Measurements from ENCODE around the gene C2orf49. TPM values are rescaled to one million over a fixed set of nuclear protein-coding genes. Genes with fewer than 3 reads are reported as not detected.

Gene C2orf49
- total RNA-seq, 4 donors from 2014 or later = 17.1 to 24.0 (median 20.4) TPM

GRCh38 chr2:105377871-105378270 lies 40.5 kb downstream of the C2orf49 start:
- H3K4me1 ChIP-seq = peaks cover 0 to 76% (median 21%) of the 10 kb centered on the region in 4 donors
- no peak for DNase-seq (ENCODE audit: low spot score in 2 of 2)
- peak overlapping the region in 2 of 4 donors; percentile 35 to 86 for H3K27ac ChIP-seq
- H3K27me3 ChIP-seq = no peaks in the 10 kb centered on the region
- no peak for TF ChIP-seq EP300 (IDR thresholded peaks at IDR 0.05)
- no peak for TF ChIP-seq POLR2A (IDR thresholded peaks at IDR 0.05)
- no peak for TF ChIP-seq CTCF (IDR thresholded peaks at IDR 0.05)
- no peaks in the 10 kb centered on the region for H3K36me3 ChIP-seq
- no peak overlapping the region for H3K4me3 ChIP-seq
- WGBS, 2 donors = 84 to 85% methylated on average over 3 of the region's 3 CpGs
- no peaks in the 10 kb centered on the region for H3K9me3 ChIP-seq

DNA sequence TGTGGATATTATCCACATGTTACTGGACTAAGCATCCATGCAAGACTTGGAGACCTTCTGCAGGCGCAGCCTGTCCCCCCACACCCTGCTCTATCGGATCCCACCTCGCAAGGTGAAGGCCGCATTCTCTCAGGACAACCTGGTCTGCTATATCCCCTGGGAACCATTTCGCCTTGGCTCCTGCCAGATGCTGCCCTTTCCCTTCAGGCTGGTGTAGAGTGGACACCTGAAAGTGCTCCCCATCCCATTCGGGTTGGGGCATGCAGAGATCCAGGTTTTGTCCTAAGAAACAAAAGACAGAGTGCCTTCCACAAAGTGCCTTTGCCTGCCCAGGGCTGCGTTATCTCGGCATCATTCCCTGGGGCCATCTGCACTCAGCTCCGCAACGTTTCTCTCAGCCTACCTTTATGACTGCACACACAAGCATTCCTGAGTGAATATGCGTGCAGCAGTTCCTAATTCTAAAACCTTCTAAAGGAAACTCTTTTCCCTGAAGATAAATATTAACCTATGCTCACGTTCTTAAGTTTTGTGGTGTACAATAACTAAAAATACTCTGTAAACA lies 41.0 kb downstream of the C2orf49 start:
- 88 to 89% methylated on average over 12 of the region's 12 CpGs for WGBS, 2 donors
- TF ChIP-seq CTCF (IDR thresholded peaks at IDR 0.05) (no peak), POLR2A (IDR thresholded peaks at IDR 0.05) (no peak), EP300 (IDR thresholded peaks at IDR 0.05) (no peak)
- H3K4me3 ChIP-seq = no peak overlapping the region
- no peak overlapping the region for H3K27ac ChIP-seq
- peaks cover 0 to 76% (median 20%) of the 10 kb centered on the region in 4 donors for H3K4me1 ChIP-seq
- H3K27me3 ChIP-seq = no peaks in the 10 kb centered on the region
- no peaks in the 10 kb centered on the region for H3K9me3 ChIP-seq
- no peaks in the 10 kb centered on the region for H3K36me3 ChIP-seq
- no peak for DNase-seq (ENCODE audit: low spot score in 2 of 2)

DNA sequence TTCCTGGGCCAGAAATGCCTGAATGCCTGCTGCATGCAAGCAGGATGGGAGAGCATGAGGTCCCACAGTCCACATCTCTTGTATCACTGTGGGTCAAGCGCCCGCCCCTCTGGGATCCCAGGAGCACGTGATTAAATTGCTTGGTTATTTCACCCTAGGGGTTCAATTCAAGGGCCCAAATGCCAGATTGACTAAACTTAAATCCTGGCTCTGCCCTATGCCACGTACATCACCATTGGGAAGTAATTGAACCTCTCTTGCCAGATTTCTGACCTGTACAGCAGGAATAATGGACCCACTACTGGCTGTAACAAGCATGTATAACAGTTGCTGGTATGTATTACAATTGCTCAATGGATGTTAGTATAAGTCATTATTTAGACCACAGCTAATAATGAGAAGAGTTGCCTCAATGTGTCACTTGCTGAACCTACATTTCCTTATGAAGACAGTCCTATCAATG lies 41.6 kb downstream of the C2orf49 start:
- peaks cover 0 to 76% (median 14%) of the 10 kb centered on the region in 4 donors for H3K4me1 ChIP-seq
- TF ChIP-seq CTCF (IDR thresholded peaks at IDR 0.05) = no peak
- no peak for TF ChIP-seq POLR2A (IDR thresholded peaks at IDR 0.05)
- TF ChIP-seq EP300 (IDR thresholded peaks at IDR 0.05) = no peak
- DNase-seq (ENCODE audit: low spot score in 2 of 2) = no peak
- H3K9me3 ChIP-seq = no peaks in the 10 kb centered on the region
- 69 to 77% methylated on average over 4 of the region's 4 CpGs for WGBS, 2 donors
- no peaks in the 10 kb centered on the region for H3K27me3 ChIP-seq
- H3K36me3 ChIP-seq = no peaks in the 10 kb centered on the region
- H3K4me3 ChIP-seq = no peak overlapping the region
- no peak overlapping the region for H3K27ac ChIP-seq

DNA sequence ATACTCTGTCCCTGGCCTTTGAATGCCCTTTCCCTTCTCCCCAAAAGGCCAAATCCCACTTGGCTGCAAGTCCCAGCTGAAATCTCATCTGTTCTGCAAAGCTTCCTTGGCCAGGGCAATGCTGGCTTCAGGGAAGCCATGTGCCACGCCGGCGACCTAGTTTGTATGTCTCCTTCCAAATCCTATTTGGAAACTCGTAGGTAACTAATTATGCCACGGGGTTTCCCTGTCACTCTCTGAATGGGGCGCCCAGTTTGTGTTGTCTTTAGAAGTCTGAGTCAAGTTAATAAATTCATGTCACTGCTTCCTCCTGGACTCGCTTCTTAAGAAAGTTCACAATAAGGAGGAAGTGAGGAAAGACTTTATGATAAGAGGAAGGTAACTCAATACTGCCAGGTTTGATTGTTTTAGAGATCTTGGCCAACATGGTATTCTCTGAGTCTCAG lies 42.4 kb downstream of the C2orf49 start:
- no peak for DNase-seq (ENCODE audit: low spot score in 2 of 2)
- Histone ChIP-seq H3K36me3 (no peaks in the 10 kb centered on the region), H3K27me3 (no peaks in the 10 kb centered on the region), H3K27ac (peak overlapping the region in 3 of 4 donors; percentile 25 to 80 (median 74)), H3K4me3 (no peak overlapping the region), H3K9me3 (no peaks in the 10 kb centered on the region), H3K4me1 (peaks cover 0 to 76% (median 6%) of the 10 kb centered on the region in 4 donors)
- no peak for TF ChIP-seq CTCF (IDR thresholded peaks at IDR 0.05)
- no peak for TF ChIP-seq EP300 (IDR thresholded peaks at IDR 0.05)
- TF ChIP-seq POLR2A (IDR thresholded peaks at IDR 0.05) = no peak
- WGBS, 2 donors = 77 to 79% methylated on average over 7 of the region's 7 CpGs

DNA sequence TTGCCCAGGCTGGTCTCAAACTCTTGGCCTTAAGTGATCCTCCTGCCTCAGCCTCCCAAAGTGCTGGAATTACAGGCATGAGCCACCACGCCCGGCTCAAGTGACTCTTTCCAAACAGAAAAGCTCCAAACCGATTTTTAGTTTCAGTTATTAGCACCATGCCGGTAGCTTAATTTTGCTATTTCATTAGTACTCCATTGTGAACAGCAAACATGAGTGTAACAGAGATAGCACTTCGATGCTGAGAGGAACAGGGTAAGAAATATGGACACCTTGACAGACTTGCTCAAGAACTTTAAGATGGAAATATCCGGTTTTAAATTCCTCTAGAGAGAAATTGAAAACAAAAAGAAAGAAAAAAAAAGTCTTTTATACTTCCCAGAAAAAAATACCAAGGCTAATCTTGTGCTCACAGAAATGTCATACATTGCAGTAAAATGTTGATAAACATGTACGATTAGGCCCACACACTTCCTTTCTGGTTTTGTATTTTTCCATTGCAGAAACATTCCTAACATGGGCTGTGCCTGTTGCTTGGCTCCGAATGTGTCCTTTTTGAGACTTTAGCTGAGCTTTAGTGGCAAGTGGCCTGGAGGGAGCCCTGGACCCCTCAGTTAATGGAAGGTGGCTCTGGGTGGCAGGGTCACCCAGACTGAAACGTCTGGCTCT lies 43.2 kb downstream of the C2orf49 start:
- TF ChIP-seq EP300 (IDR thresholded peaks at IDR 0.05) (no peak), POLR2A (IDR thresholded peaks at IDR 0.05) (no peak), CTCF (IDR thresholded peaks at IDR 0.05) (no peak)
- 42 to 43% methylated on average over 9 of the region's 9 CpGs for WGBS, 2 donors
- peaks cover 0 to 7% (median 0%) of the 10 kb centered on the region in 3 donors for H3K36me3 ChIP-seq
- no peaks in the 10 kb centered on the region for H3K27me3 ChIP-seq
- peak overlapping the region in 3 of 4 donors; percentile 25 to 80 (median 74) for H3K27ac ChIP-seq
- DNase-seq (ENCODE audit: low spot score in 2 of 2) = no peak
- H3K9me3 ChIP-seq = no peaks in the 10 kb centered on the region
- peaks cover 0 to 71% (median 6%) of the 10 kb centered on the region in 4 donors for H3K4me1 ChIP-seq
- H3K4me3 ChIP-seq = no peak overlapping the region
